ENCODE results near the gene RRAGD.

The RRAGD gene

DNA sequence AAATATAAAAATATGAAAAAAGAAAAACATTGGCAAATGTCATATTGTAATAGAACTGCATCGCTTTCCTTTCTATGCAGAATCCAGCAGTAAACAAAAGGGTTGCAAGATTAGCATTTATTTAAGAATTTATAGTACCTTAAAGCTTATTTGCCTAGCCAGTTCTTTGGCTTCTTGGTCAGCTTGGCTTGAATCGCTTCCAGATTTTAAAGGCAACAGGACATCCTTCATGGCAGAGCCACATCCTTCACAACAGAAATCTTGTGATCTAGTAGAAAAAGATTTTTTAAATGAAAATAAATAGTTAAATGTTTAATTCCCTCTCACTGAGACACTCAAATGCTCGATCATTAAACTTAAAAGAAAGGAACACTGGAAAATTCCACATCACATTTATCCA lies 76.9 kb downstream of the RRAGD start:
- DNase-seq = no peak

DNA sequence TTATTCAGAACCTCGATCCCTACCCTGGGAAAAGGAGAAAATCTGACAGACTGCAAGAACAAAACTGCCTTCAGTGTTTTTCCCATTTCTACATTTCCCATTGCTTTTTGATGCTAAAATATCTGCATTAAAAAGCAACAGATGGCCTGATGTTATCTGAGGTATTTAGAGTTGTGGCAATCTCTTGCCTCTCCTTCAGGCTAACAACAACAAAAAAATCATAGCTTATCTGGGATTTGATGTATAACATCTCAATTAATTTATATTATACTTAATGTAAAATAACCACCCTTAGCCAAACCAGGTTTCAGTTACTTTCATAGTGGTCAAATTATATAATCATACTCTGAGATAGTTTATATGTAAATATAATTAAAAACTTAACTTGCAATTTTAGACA lies 81.2 kb downstream of the RRAGD start:
- DNase-seq = no peak

- DNase-seq = no peak
Observed at GRCh38 chr6:89328976-89329375, 83.1 kb downstream of the RRAGD start.

DNA sequence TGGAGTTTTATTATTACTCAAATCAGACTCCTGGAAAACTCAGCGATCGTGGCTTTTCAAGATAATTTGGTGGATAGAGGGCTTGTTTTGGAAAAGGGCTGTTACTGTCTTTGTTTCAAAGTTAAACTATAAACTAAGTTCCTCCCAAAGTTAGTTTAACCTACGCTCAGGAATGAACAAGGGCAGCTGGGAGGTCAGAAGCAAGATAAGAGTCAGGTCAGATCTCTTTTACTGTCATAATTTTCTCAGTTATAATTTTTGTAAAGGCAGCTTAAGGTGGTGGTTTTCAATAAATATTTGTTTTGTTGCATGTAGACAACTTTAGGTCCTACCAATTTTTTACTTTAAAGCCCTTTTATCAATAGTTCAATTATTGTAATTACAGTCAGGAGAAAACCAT lies 87.8 kb downstream of the RRAGD start:
- DNase-seq = no peak

- no peak for DNase-seq
Observed at GRCh38 chr6:89323511-89323971, 88.5 kb downstream of the RRAGD start.

- DNase-seq = no peak
Observed at GRCh38 chr6:89321131-89321970, 90.7 kb downstream of the RRAGD start.

DNA sequence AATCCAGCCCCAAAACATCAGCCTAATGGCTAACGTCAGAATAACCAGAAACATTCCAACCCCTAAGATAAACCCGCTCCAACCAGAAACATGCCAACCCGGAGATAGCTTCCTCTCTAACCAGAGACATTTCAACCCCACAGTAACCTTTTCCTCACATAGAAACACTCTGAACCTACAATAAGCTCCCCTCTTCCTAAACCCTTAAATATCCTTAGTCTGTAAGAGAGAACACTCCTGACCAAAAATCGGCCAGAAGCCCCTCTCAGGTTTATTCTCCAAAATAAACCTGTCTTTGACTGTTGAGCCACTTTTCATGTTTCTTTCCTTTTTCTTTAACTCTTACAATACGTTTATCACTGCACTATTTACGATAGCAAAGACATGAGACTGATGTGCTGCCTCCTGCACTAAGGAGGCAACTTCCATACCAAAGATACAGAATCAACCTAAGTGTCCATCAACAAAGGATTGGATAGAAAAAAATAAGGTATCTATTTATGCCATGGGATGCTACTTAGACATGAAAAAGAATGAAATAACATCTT lies 92.0 kb downstream of the RRAGD start:
- DNase-seq = no peak

DNA sequence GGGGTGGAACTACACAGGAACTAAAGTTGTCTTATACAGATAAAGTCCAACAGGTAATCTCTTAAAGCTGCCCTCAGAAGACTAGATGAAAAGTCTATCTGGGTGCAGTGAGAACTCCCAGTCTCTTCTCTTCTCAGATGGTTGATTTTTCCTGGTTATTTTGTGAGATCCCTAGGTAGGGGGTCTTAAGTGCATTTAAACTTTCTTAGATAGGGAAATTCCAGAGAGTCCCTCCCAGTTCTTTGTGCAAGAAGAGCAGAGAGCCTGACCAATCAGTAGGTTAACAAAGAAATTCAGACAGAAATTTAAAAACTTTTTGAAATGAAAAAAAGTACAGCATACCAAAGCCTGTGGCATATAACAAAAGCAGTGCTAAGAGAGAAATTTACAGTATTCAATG lies 95.0 kb downstream of the RRAGD start:
- no peak for DNase-seq

- DNase-seq = no peak
Observed at GRCh38 chr6:89315249-89315885, 96.7 kb downstream of the RRAGD start, which contains the start of gene GABRR2. Gene GABRR2 (minus strand): TSS chr6:89315299. CDS start chr6:89315165, 134 bp downstream.

DNA sequence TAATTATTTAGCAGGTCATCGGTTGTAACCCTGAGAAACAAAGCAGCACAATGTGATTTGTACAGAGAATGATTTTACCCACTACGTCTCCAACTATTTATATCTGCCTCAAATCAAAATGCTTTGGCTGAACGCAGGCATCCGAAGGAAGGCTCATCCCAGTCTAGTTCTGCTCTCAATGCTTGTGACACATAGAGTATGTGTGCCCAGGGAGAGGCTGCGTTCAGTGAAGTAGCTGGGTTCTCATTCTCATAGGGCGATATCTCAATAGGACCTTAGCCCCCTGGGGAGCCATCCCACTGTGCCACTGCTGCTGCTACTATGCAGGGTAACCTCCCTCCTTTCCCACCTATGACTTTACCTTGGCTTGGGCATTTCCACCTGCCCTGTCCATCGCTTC lies 97.4 kb downstream of the RRAGD start:
- no peak for DNase-seq

Measured in activated effector memory CD4-positive, alpha-beta T cell treated with anti-CD3 and anti-CD28 coated beads, Interleukin-2, amount 50 U/mL, for 16 hours (primary cell).